ENCODE measurements around the gene CARNS1. TPM values are rescaled to one million over a fixed set of nuclear protein-coding genes. Genes with fewer than 3 reads are reported as not detected.
A peak's percentile ranks its signal among the peaks of the same experiment; 100 is the strongest.

The CARNS1 gene
- total RNA-seq, 1 experiment from 2014 or later = 1.1 TPM

DNA sequence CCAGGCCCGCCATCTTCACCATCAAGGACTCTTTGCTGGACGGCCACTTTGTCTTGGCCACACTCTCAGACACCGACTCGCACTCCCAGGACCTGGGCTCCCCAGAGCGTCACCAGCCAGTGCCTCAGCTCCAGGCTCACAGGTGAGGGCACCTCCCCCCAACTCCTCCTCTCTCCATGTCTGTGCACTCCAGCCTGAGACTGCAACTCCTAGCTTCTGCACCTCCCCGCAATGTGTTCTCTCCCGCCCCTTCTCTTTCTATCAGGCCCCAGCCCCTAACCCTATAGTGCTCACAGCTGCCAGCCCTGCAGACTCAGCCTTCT lies 19.3 kb upstream of the CARNS1 start:
- Histone ChIP-seq H2BK12ac (ENCODE audit: insufficient read length, low read depth, low read length) (no peak overlapping the region), H3K79me1 (ENCODE audit: insufficient read depth, low read depth, low read length, poor library complexity, severe bottlenecking) (peaks cover 3% of the 10 kb centered on the region), H3K4ac (ENCODE audit: low read depth, low read length) (no peak overlapping the region), H3K56ac (ENCODE audit: insufficient read length, low read depth, low read length) (no peak overlapping the region), H3T11ph (ENCODE audit: low read length) (no peak overlapping the region), H3K9ac (ENCODE audit: extremely low read depth, insufficient read length, low read length) (no peak overlapping the region), H4K8ac (replicated peaks; ENCODE audit: insufficient read length, low read depth, low read length) (no peak overlapping the region), H3K4me2 (ENCODE audit: insufficient read depth, insufficient read length, low read length) (no peak overlapping the region), H2AK5ac (ENCODE audit: insufficient read length, low read length) (no peak overlapping the region), H3K9me3 (ENCODE audit: control insufficient read depth, low read depth, low read length) (no peaks in the 10 kb centered on the region), H3K14ac (ENCODE audit: insufficient read depth, low read length) (no peak overlapping the region; the same call in 1 of the 2 replicates), H2AFZ (ENCODE audit: low read length) (no peak overlapping the region), H3K27ac (ENCODE audit: insufficient read length, low read depth, low read length) (no peak overlapping the region), H4K91ac (ENCODE audit: insufficient read length, low read depth, low read length) (no peak overlapping the region), H2BK5ac (ENCODE audit: insufficient read length, low read length) (no peak overlapping the region), H3K27me3 (ENCODE audit: insufficient read depth, low read length) (no peaks in the 10 kb centered on the region), H2BK15ac (ENCODE audit: low read depth, low read length) (no peak overlapping the region), H2BK20ac (ENCODE audit: low read depth, low read length, poor library complexity, severe bottlenecking) (no peak overlapping the region), H3K4me1 (ENCODE audit: insufficient read depth, low read length) (peaks cover 2% of the 10 kb centered on the region; the same call in 1 of the 2 replicates), H3K23me2 (ENCODE audit: insufficient read length, low read depth, low read length, poor library complexity, severe bottlenecking) (peaks cover 15% of the 10 kb centered on the region), H4K20me1 (ENCODE audit: control insufficient read depth, insufficient read depth, insufficient read length) (no peaks in the 10 kb centered on the region), H4K5ac (ENCODE audit: insufficient read length, low read depth, low read length) (no peak overlapping the region), H2BK120ac (ENCODE audit: low read depth, low read length, poor library complexity, severe bottlenecking) (no peak overlapping the region), H3K23ac (ENCODE audit: insufficient read length, low read depth, low read length) (no peak overlapping the region), H3K79me2 (ENCODE audit: insufficient read depth, low read length) (peaks cover 4% of the 10 kb centered on the region; the same call in 1 of the 2 replicates), H3K18ac (ENCODE audit: insufficient read length, low read depth, low read length) (no peak overlapping the region)
- no peak for DNase-seq
- TF ChIP-seq, protein P1, sequence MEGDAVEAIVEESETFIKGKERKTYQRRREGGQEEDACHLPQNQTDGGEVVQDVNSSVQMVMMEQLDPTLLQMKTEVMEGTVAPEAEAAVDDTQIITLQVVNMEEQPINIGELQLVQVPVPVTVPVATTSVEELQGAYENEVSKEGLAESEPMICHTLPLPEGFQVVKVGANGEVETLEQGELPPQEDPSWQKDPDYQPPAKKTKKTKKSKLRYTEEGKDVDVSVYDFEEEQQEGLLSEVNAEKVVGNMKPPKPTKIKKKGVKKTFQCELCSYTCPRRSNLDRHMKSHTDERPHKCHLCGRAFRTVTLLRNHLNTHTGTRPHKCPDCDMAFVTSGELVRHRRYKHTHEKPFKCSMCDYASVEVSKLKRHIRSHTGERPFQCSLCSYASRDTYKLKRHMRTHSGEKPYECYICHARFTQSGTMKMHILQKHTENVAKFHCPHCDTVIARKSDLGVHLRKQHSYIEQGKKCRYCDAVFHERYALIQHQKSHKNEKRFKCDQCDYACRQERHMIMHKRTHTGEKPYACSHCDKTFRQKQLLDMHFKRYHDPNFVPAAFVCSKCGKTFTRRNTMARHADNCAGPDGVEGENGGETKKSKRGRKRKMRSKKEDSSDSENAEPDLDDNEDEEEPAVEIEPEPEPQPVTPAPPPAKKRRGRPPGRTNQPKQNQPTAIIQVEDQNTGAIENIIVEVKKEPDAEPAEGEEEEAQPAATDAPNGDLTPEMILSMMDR (conservative IDR thresholded peaks at IDR 0.05) = no peak
- Mint-ChIP-seq H3K4me3 (peak overlapping the region in 1 of 2 experiments; percentile 63; a peak in 3 of 5 replicates), H3K36me3 (ENCODE audit: insufficient read depth in 1 of 3, low read depth in 3 of 3) (peaks cover 21 to 57% (median 51%) of the 10 kb centered on the region in 3 experiments), H3K27ac (peak overlapping the region; percentile 55 to 90 (median 88); a peak in 4 of 7 replicates), H3K4me1 (peaks cover 25% of the 10 kb centered on the region in 2 experiments), H3K27me3 (ENCODE audit: low read depth) (no peaks in the 10 kb centered on the region), H3K9me3 (no peaks in the 10 kb centered on the region; a peak in 1 of 5 replicates)
- no CpG with 5 or more reads among the region's 7 CpGs for WGBS (ENCODE audit: extremely low coverage, insufficient read length, low lambda C conversion rate)
